ENCODE measurements around the gene TBC1D21.

TBC1D21 gene

GRCh38 chr15:73854265-73854664 lies 19.1 kb upstream of the TBC1D21 start:
- TF ChIP-seq LEF1 (IDR thresholded peaks at IDR 0.05; ENCODE audit: borderline replicate concordance), result no peak
- TF ChIP-seq ZNF384 (IDR thresholded peaks at IDR 0.05), result no peak
- TF ChIP-seq NFRKB (IDR thresholded peaks at IDR 0.05), result no peak
- no peak for TF ChIP-seq SUZ12 (IDR thresholded peaks at IDR 0.05)
- TF ChIP-seq SP1 (IDR thresholded peaks at IDR 0.05), result no peak
- TF ChIP-seq BHLHE40 (IDR thresholded peaks at IDR 0.05; ENCODE audit: borderline replicate concordance), result no peak
- no peak for TF ChIP-seq PKNOX1 (IDR thresholded peaks at IDR 0.05)
- TF ChIP-seq ELF4 (IDR thresholded peaks at IDR 0.05), result no peak
- TF ChIP-seq TARDBP (IDR thresholded peaks at IDR 0.05), result no peak
- TF ChIP-seq FOXK2 (IDR thresholded peaks at IDR 0.05), result no peak
- no peak for TF ChIP-seq HDGF (IDR thresholded peaks at IDR 0.05; ENCODE audit: borderline replicate concordance)
- TF ChIP-seq FOXA1 (IDR thresholded peaks at IDR 0.05), result no peak
- no peak for TF ChIP-seq L3MBTL2 (conservative IDR thresholded peaks at IDR 0.05)
- no peak for TF ChIP-seq CTBP1 (IDR thresholded peaks at IDR 0.05; ENCODE audit: borderline replicate concordance)
- TF ChIP-seq FOXM1 (IDR thresholded peaks at IDR 0.05; ENCODE audit: borderline replicate concordance), result no peak
- no peak for TF ChIP-seq ARNT (IDR thresholded peaks at IDR 0.05)
- no peak for DNase-seq (ENCODE audit: extremely low spot score)
- CTCF ChIA-PET, result no interaction called here
- POLR2A ChIA-PET, result no interaction called here

- TF ChIP-seq TARDBP (IDR thresholded peaks at IDR 0.05) (no peak), ZNF384 (IDR thresholded peaks at IDR 0.05) (no peak)
- ChIA-PET POLR2A (no interaction called here), CTCF (interaction anchor here (1.2 kb wide), 1 partner anchor 71 kb away, joined by 3 read pairs; no protein-coding TSS in a partner anchor)
- no peak for DNase-seq (ENCODE audit: extremely low spot score)
Measured at GRCh38 chr15:73856458-73857192, 16.7 kb upstream of the TBC1D21 start.

- ChIA-PET POLR2A (no interaction called here), CTCF (interaction anchor here (1.2 kb wide), 1 partner anchor 71 kb away, joined by 3 read pairs; no protein-coding TSS in a partner anchor)
- TF ChIP-seq FOXM1 (IDR thresholded peaks at IDR 0.05; ENCODE audit: borderline replicate concordance), result no peak
- no peak for TF ChIP-seq ZNF384 (IDR thresholded peaks at IDR 0.05)
- no peak for TF ChIP-seq SP1 (IDR thresholded peaks at IDR 0.05)
- TF ChIP-seq PKNOX1 (IDR thresholded peaks at IDR 0.05), result no peak
- TF ChIP-seq ELF4 (IDR thresholded peaks at IDR 0.05), result no peak
- TF ChIP-seq NFRKB (IDR thresholded peaks at IDR 0.05), result no peak
- no peak for TF ChIP-seq FOXA1 (IDR thresholded peaks at IDR 0.05)
- no peak for TF ChIP-seq BHLHE40 (IDR thresholded peaks at IDR 0.05; ENCODE audit: borderline replicate concordance)
- no peak for TF ChIP-seq FOXK2 (IDR thresholded peaks at IDR 0.05)
- TF ChIP-seq L3MBTL2 (conservative IDR thresholded peaks at IDR 0.05), result no peak
- no peak for TF ChIP-seq LEF1 (IDR thresholded peaks at IDR 0.05; ENCODE audit: borderline replicate concordance)
- no peak for TF ChIP-seq CTBP1 (IDR thresholded peaks at IDR 0.05; ENCODE audit: borderline replicate concordance)
- no peak for TF ChIP-seq TARDBP (IDR thresholded peaks at IDR 0.05)
- no peak for TF ChIP-seq ARNT (IDR thresholded peaks at IDR 0.05)
- TF ChIP-seq SUZ12 (IDR thresholded peaks at IDR 0.05), result no peak
- TF ChIP-seq HDGF (IDR thresholded peaks at IDR 0.05; ENCODE audit: borderline replicate concordance), result no peak
- no peak for DNase-seq (ENCODE audit: extremely low spot score)
Measured at GRCh38 chr15:73857193-73857920, 16.0 kb upstream of the TBC1D21 start.

GRCh38 chr15:73858062-73858461 lies 15.3 kb upstream of the TBC1D21 start:
- DNase-seq (ENCODE audit: extremely low spot score), result no peak
- TF ChIP-seq CTBP1 (IDR thresholded peaks at IDR 0.05; ENCODE audit: borderline replicate concordance), result no peak
- TF ChIP-seq PKNOX1 (IDR thresholded peaks at IDR 0.05), result no peak
- no peak for TF ChIP-seq ARNT (IDR thresholded peaks at IDR 0.05)
- TF ChIP-seq FOXK2 (IDR thresholded peaks at IDR 0.05), result no peak
- no peak for TF ChIP-seq TARDBP (IDR thresholded peaks at IDR 0.05)
- no peak for TF ChIP-seq L3MBTL2 (conservative IDR thresholded peaks at IDR 0.05)
- TF ChIP-seq SUZ12 (IDR thresholded peaks at IDR 0.05), result no peak
- TF ChIP-seq FOXM1 (IDR thresholded peaks at IDR 0.05; ENCODE audit: borderline replicate concordance), result no peak
- no peak for TF ChIP-seq NFRKB (IDR thresholded peaks at IDR 0.05)
- TF ChIP-seq BHLHE40 (IDR thresholded peaks at IDR 0.05; ENCODE audit: borderline replicate concordance), result no peak
- TF ChIP-seq SP1 (IDR thresholded peaks at IDR 0.05), result no peak
- TF ChIP-seq ZNF384 (IDR thresholded peaks at IDR 0.05), result no peak
- no peak for TF ChIP-seq LEF1 (IDR thresholded peaks at IDR 0.05; ENCODE audit: borderline replicate concordance)
- TF ChIP-seq FOXA1 (IDR thresholded peaks at IDR 0.05), result no peak
- no peak for TF ChIP-seq ELF4 (IDR thresholded peaks at IDR 0.05)
- TF ChIP-seq HDGF (IDR thresholded peaks at IDR 0.05; ENCODE audit: borderline replicate concordance), result no peak
- POLR2A ChIA-PET, result no interaction called here
- CTCF ChIA-PET, result interaction anchor here (0.9 kb wide), 1 partner anchor 16 kb away, joined by 3 read pairs; no protein-coding TSS in a partner anchor

GRCh38 chr15:73862276-73862675 lies 11.1 kb upstream of the TBC1D21 start:
- DNase-seq (ENCODE audit: extremely low spot score), result no peak
- TF ChIP-seq PKNOX1 (IDR thresholded peaks at IDR 0.05) (no peak), ARNT (IDR thresholded peaks at IDR 0.05) (no peak), SP1 (IDR thresholded peaks at IDR 0.05) (no peak), CTBP1 (IDR thresholded peaks at IDR 0.05; ENCODE audit: borderline replicate concordance) (no peak), FOXK2 (IDR thresholded peaks at IDR 0.05) (no peak), FOXM1 (IDR thresholded peaks at IDR 0.05; ENCODE audit: borderline replicate concordance) (no peak), L3MBTL2 (conservative IDR thresholded peaks at IDR 0.05) (no peak), LEF1 (IDR thresholded peaks at IDR 0.05; ENCODE audit: borderline replicate concordance) (no peak), ELF4 (IDR thresholded peaks at IDR 0.05) (no peak), BHLHE40 (IDR thresholded peaks at IDR 0.05; ENCODE audit: borderline replicate concordance) (no peak), NFRKB (IDR thresholded peaks at IDR 0.05) (no peak), SUZ12 (IDR thresholded peaks at IDR 0.05) (no peak), FOXA1 (IDR thresholded peaks at IDR 0.05) (no peak), HDGF (IDR thresholded peaks at IDR 0.05; ENCODE audit: borderline replicate concordance) (no peak), TARDBP (IDR thresholded peaks at IDR 0.05) (no peak), ZNF384 (IDR thresholded peaks at IDR 0.05) (no peak)
- POLR2A ChIA-PET, result no interaction called here
- CTCF ChIA-PET, result no interaction called here

All from HEK293T (cell line).